HEK293 (cell line): ENCODE measurements around the gene PRSS1.

Experiments used
- ZEB2 ChIP-seq: fragments of 450-650 bp; formaldehyde crosslinking; IDR thresholded peaks from 2 replicates; pipeline ENCODE4 v1.5.1; 2016; ENCODE audit warnings: missing biosample characterization, missing genetic modification characterization
- ZFP37 ChIP-seq: fragments of 450-650 bp; formaldehyde crosslinking; IDR thresholded peaks from 2 replicates; pipeline ENCODE4 v1.5.1; 2016; ENCODE audit warnings: missing biosample characterization, missing genetic modification characterization
- ZNF121 ChIP-seq: fragments of 450-650 bp; formaldehyde crosslinking; IDR thresholded peaks from 2 replicates; pipeline ENCODE4 v1.5.1; 2016; ENCODE audit warnings: missing biosample characterization, missing genetic modification characterization
- ZNF274 ChIP-seq, 2 experiments: fragments of 200-500 bp in 1 of 2; fragments of 450-650 bp in 1 of 2; sonication (Bioruptor generic) in 1 of 2; formaldehyde crosslinking in 1 of 2; IDR thresholded peaks; 2 replicates each; pipeline versions ENCODE4 v1.5.1 to v1.6.1; 2014 to 2016; ENCODE audit warnings: borderline replicate concordance in 1 of 2, inconsistent platforms in 1 of 2, low read length in 1 of 2, missing biosample characterization in 1 of 2, missing genetic modification characterization in 1 of 2
- ZNF529 ChIP-seq: fragments of 450-650 bp; formaldehyde crosslinking; IDR thresholded peaks from 2 replicates; pipeline ENCODE4 v1.5.1; 2017; ENCODE audit warnings: missing genetic modification characterization, missing biosample characterization; ENCODE audit not compliant: insufficient replicate concordance
- ZNF76 ChIP-seq: fragments of 450-650 bp; formaldehyde crosslinking; IDR thresholded peaks from 2 replicates; pipeline ENCODE4; 2016; ENCODE audit warnings: low read depth, missing biosample characterization, missing genetic modification characterization, borderline replicate concordance
- TF ChIP-seq, protein P1 (sequence below): fragments of 450-650 bp; formaldehyde crosslinking; IDR thresholded peaks from 2 replicates; pipeline ENCODE4 v1.5.1; 2016; ENCODE audit warnings: missing biosample characterization, missing genetic modification characterization, borderline replicate concordance
- TF ChIP-seq, protein P2 (sequence below): fragments of 450-650 bp; formaldehyde crosslinking; IDR thresholded peaks from 2 replicates; pipeline ENCODE4 v1.5.1; 2016; ENCODE audit warnings: missing biosample characterization, missing genetic modification characterization
- TF ChIP-seq, protein P3 (sequence below): fragments of 450-650 bp; formaldehyde crosslinking; optimal IDR thresholded peaks from 2 replicates; pipeline ENCODE3; 2016; ENCODE audit warnings: missing biosample characterization, mild to moderate bottlenecking, missing genetic modification characterization
- TF ChIP-seq, protein P4 (sequence below): fragments of 450-650 bp; formaldehyde crosslinking; IDR thresholded peaks from 2 replicates; pipeline ENCODE4 v1.5.1; 2016; ENCODE audit warnings: missing biosample characterization, missing genetic modification characterization
- TF ChIP-seq, protein P5 (sequence below): fragments of 450-650 bp; formaldehyde crosslinking; IDR thresholded peaks from 2 replicates; pipeline ENCODE4 v1.5.1; 2017; ENCODE audit warnings: missing biosample characterization, missing genetic modification characterization

DNA sequence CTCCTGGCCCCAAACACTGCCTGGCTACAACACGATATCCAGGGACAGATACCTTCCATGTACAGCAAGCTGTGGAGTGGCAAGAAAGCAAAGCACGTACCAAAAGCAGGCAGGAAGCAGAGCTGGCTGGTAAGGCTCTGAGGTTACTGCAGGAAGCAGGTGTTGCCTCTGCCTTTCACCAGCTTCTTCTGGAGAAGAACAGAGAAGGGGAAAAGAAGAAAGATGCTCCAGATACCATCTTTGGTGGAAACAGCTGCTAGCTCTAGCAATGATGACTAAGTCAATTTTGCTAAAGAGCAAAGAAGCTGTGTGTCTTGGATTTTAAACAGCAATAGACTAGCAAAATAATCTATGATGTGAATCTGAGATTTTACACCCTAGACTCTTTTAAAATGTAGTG is 34.9 kb upstream of the PRSS1 start:
- TF ChIP-seq, protein P1, sequence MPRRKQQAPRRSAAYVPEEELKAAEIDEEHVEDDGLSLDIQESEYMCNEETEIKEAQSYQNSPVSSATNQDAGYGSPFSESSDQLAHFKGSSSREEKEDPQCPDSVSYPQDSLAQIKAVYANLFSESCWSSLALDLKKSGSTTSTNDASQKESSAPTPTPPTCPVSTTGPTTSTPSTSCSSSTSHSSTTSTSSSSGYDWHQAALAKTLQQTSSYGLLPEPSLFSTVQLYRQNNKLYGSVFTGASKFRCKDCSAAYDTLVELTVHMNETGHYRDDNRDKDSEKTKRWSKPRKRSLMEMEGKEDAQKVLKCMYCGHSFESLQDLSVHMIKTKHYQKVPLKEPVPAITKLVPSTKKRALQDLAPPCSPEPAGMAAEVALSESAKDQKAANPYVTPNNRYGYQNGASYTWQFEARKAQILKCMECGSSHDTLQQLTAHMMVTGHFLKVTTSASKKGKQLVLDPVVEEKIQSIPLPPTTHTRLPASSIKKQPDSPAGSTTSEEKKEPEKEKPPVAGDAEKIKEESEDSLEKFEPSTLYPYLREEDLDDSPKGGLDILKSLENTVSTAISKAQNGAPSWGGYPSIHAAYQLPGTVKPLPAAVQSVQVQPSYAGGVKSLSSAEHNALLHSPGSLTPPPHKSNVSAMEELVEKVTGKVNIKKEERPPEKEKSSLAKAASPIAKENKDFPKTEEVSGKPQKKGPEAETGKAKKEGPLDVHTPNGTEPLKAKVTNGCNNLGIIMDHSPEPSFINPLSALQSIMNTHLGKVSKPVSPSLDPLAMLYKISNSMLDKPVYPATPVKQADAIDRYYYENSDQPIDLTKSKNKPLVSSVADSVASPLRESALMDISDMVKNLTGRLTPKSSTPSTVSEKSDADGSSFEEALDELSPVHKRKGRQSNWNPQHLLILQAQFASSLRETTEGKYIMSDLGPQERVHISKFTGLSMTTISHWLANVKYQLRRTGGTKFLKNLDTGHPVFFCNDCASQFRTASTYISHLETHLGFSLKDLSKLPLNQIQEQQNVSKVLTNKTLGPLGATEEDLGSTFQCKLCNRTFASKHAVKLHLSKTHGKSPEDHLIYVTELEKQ (tag by site-specific recombination): no peak
- TF ChIP-seq, protein P2, sequence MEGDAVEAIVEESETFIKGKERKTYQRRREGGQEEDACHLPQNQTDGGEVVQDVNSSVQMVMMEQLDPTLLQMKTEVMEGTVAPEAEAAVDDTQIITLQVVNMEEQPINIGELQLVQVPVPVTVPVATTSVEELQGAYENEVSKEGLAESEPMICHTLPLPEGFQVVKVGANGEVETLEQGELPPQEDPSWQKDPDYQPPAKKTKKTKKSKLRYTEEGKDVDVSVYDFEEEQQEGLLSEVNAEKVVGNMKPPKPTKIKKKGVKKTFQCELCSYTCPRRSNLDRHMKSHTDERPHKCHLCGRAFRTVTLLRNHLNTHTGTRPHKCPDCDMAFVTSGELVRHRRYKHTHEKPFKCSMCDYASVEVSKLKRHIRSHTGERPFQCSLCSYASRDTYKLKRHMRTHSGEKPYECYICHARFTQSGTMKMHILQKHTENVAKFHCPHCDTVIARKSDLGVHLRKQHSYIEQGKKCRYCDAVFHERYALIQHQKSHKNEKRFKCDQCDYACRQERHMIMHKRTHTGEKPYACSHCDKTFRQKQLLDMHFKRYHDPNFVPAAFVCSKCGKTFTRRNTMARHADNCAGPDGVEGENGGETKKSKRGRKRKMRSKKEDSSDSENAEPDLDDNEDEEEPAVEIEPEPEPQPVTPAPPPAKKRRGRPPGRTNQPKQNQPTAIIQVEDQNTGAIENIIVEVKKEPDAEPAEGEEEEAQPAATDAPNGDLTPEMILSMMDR (tag by site-specific recombination): no peak
- TF ChIP-seq ZFP37 (tag by site-specific recombination) (no peak), ZNF274 (IDR thresholded peaks at IDR 0.05; ENCODE audit: low read length) (no peak), ZNF274 (tag by site-specific recombination; IDR thresholded peaks at IDR 0.05; ENCODE audit: borderline replicate concordance) (no peak), ZEB2 (no peak), ZNF76 (tag by site-specific recombination) (no peak), ZNF121 (tag by site-specific recombination) (no peak), ZNF529 (tag by site-specific recombination) (no peak)
- TF ChIP-seq, protein P3, sequence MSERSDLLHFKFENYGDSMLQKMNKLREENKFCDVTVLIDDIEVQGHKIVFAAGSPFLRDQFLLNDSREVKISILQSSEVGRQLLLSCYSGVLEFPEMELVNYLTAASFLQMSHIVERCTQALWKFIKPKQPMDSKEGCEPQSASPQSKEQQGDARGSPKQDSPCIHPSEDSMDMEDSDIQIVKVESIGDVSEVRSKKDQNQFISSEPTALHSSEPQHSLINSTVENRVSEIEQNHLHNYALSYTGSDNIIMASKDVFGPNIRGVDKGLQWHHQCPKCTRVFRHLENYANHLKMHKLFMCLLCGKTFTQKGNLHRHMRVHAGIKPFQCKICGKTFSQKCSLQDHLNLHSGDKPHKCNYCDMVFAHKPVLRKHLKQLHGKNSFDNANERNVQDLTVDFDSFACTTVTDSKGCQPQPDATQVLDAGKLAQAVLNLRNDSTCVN (tag by site-specific recombination): no peak
- TF ChIP-seq, protein P4, sequence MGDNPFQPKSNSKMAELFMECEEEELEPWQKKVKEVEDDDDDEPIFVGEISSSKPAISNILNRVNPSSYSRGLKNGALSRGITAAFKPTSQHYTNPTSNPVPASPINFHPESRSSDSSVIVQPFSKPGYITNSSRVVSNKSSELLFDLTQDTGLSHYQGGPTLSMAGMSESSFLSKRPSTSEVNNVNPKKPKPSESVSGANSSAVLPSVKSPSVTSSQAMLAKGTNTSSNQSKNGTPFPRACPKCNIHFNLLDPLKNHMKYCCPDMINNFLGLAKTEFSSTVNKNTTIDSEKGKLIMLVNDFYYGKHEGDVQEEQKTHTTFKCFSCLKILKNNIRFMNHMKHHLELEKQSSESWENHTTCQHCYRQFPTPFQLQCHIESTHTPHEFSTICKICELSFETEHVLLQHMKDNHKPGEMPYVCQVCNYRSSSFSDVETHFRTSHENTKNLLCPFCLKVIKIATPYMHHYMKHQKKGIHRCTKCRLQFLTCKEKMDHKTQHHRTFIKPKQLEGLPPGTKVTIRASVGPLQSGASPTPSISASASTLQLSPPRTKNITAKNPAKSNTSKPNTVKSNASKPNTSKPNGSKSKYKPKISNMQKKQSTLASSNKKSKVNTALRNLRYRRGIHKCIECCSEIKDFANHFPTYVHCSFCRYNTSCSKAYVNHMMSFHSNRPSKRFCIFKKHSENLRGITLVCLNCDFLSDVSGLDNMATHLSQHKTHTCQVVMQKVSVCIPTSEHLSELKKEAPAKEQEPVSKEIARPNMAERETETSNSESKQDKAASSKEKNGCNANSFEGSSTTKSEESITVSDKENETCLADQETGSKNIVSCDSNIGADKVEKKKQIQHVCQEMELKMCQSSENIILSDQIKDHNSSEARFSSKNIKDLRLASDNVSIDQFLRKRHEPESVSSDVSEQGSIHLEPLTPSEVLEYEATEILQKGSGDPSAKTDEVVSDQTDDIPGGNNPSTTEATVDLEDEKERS (tag by site-specific recombination): no peak
- TF ChIP-seq, protein P5, sequence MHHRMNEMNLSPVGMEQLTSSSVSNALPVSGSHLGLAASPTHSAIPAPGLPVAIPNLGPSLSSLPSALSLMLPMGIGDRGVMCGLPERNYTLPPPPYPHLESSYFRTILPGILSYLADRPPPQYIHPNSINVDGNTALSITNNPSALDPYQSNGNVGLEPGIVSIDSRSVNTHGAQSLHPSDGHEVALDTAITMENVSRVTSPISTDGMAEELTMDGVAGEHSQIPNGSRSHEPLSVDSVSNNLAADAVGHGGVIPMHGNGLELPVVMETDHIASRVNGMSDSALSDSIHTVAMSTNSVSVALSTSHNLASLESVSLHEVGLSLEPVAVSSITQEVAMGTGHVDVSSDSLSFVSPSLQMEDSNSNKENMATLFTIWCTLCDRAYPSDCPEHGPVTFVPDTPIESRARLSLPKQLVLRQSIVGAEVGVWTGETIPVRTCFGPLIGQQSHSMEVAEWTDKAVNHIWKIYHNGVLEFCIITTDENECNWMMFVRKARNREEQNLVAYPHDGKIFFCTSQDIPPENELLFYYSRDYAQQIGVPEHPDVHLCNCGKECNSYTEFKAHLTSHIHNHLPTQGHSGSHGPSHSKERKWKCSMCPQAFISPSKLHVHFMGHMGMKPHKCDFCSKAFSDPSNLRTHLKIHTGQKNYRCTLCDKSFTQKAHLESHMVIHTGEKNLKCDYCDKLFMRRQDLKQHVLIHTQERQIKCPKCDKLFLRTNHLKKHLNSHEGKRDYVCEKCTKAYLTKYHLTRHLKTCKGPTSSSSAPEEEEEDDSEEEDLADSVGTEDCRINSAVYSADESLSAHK (tag by site-specific recombination): no peak
